Thyroid gland (tissue), 4 donors: Measurements from ENCODE around the gene ABCD1.
"Not testable (repeated sequence)": the region's sequence is repeated elsewhere in the genome, so short reads cannot be mapped to it uniquely, and the experiment has no call there.

Experiments used
- CTCF ChIP-seq, 6 experiments: fragments of 200-600 bp in 3 of 6; fragments of 450-650 bp in 3 of 6; sonication (generic) in 3 of 6; IDR thresholded peaks; one replicate each; pipeline ENCODE4 v1.5.1; 2016 to 2019; ENCODE audit warnings: antibody characterized with exemption in 6 of 6, mild to moderate bottlenecking in 2 of 6, inconsistent platforms in 1 of 6, moderate library complexity in 1 of 6
- POLR2A ChIP-seq, 2 donors: fragments of 450-650 bp; IDR thresholded peaks; one replicate each; pipeline ENCODE4 v1.6.1; 2017; ENCODE audit warnings: antibody characterized with exemption in 2 of 2, mild to moderate bottlenecking in 2 of 2, moderate library complexity in 1 of 2

GRCh38 chrX:153696538-153696937 is 28.1 kb upstream of the ABCD1 start:
- not testable (repeated sequence) for TF ChIP-seq CTCF, POLR2A (IDR thresholded peaks at IDR 0.05)
